Gastroesophageal sphincter (tissue), 3 donors: ENCODE measurements around the gene CELF2.

Source experiments
- POLR2A ChIP-seq, 2 donors: fragments of 450-650 bp; IDR thresholded peaks; one replicate each; pipeline ENCODE4 v1.6.1; 2017; ENCODE audit warnings: antibody characterized with exemption in 2 of 2, mild to moderate bottlenecking in 2 of 2, moderate library complexity in 1 of 2
- TF ChIP-seq, protein P1 (sequence below), 4 experiments: fragments of 200-600 bp in 2 of 4; fragments of 450-650 bp in 2 of 4; sonication (generic) in 1 of 4; IDR thresholded peaks; one replicate each; pipeline ENCODE4 v1.5.1; 2017 to 2019; ENCODE audit warnings: antibody characterized with exemption in 4 of 4, mild to moderate bottlenecking in 2 of 4, moderate library complexity in 2 of 4

DNA sequence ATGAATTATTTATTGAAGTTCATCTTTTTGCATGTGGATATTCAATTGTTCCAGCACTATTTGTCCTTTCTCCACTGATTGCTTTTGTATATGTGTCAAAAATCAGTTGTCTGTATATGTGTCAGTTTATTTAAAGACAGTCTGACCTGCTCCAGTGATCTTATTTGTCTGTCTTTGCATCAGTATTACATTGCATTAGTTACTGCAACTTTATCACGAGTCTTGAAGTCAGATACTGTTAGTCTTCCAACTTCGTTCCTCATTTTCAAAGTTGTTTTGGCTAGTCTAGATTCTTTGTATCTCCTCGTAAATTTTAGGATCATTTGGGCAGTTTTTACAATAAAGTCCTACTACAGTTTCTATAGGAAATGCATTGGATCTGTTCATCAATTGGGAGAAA is 166.4 kb downstream of the CELF2 start:
- no peak for TF ChIP-seq POLR2A (IDR thresholded peaks at IDR 0.05)
- TF ChIP-seq, protein P1, sequence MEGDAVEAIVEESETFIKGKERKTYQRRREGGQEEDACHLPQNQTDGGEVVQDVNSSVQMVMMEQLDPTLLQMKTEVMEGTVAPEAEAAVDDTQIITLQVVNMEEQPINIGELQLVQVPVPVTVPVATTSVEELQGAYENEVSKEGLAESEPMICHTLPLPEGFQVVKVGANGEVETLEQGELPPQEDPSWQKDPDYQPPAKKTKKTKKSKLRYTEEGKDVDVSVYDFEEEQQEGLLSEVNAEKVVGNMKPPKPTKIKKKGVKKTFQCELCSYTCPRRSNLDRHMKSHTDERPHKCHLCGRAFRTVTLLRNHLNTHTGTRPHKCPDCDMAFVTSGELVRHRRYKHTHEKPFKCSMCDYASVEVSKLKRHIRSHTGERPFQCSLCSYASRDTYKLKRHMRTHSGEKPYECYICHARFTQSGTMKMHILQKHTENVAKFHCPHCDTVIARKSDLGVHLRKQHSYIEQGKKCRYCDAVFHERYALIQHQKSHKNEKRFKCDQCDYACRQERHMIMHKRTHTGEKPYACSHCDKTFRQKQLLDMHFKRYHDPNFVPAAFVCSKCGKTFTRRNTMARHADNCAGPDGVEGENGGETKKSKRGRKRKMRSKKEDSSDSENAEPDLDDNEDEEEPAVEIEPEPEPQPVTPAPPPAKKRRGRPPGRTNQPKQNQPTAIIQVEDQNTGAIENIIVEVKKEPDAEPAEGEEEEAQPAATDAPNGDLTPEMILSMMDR (IDR thresholded peaks at IDR 0.05), result no peak
